Measurements from ENCODE around the gene WNT9A. TPM values are rescaled to one million over a fixed set of nuclear protein-coding genes. Genes with fewer than 3 reads are reported as not detected.

Gene WNT9A
- total and polyA plus RNA-seq, 9 of the 15 experiments (the other 6 are each of a cell fraction or from before 2014, with no cell fraction given) = 0.04 to 0.17 (median 0.10) TPM; not detected in 4

- TF ChIP-seq ZNF318 (IDR thresholded peaks at IDR 0.05; ENCODE audit: borderline replicate concordance in 1 of 2, low read depth in 1 of 2) (no peak), TAF9B (IDR thresholded peaks at IDR 0.05; ENCODE audit: partially characterized antibody) (no peak), NCOA4 (IDR thresholded peaks at IDR 0.05; ENCODE audit: partially characterized antibody) (no peak)
These were observed 5.3 kb upstream of the WNT9A start (continued) for GRCh38 chr1:227953022-227953412.
